Measurements from ENCODE around the gene KHDRBS1. TPM values are rescaled to one million over a fixed set of nuclear protein-coding genes. Genes with fewer than 3 reads are reported as not detected.
"Not testable (repeated sequence)": the region's sequence is repeated elsewhere in the genome, so short reads cannot be mapped to it uniquely, and the experiment has no call there.

The KHDRBS1 gene
- total RNA-seq, 1 experiment from 2014 or later: 161 TPM

DNA sequence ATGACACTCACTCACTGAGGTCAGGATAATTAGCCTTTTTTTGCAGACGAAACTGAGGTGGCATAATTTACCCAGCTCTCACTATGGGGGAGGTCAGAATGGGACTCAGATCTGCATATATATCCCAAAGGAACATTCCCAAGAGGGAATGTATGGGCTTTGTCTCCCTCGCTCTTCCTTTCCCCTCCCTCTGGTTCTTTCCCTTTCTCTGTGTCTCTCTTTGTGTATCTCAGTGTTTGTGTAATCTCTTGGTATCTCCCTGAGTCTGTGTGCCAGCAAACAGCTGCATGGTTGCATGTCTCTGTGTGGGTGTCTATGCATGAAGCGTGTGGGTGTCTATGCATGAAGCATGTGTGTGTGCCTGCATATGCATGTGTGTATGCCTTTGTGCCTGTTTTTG, 63.8 kb downstream of the KHDRBS1 start:
- POLR2A ChIA-PET (ENCODE audit: unreplicated experiment): no interaction called here
- no TSS peak for BruUV-seq (replicated peaks)
- H3K4me1 ChIP-seq (replicated peaks; ENCODE audit: insufficient read depth): peaks cover 7% of the 10 kb centered on the region; the same call in 1 of the 2 replicates

DNA sequence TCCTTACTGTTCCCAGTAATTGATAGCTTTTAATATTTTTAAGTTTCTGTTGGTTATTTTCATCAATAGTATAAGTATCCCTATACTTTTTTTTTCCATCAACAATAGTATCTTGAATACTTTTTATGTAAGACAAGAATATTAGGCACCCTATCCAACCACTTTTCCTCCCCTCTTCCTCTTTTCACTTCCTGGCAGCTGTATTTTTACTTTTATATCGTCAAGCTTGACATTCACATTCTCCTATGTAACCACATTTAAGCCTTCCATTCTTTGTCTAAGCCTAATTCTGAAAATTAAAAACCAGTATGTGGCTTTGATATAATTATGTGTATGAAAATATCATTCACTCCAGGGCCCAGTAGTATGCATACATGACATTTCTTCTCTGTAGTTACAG, 68.4 kb downstream of the KHDRBS1 start:
- intact Hi-C loops (cut with micrococcal nuclease; ENCODE audit: unreplicated experiment): no loop called here
- H3K27me3 ChIP-seq (ENCODE audit: insufficient read depth, low read depth): no peaks in the 10 kb centered on the region
- ChIA-PET CTCF (no interaction called here), POLR2A (ENCODE audit: unreplicated experiment) (no interaction called here)
- no peaks in the 10 kb centered on the region for H4K20me1 ChIP-seq (ENCODE audit: insufficient read depth)
- H3K79me2 ChIP-seq (ENCODE audit: low read depth): no peaks in the 10 kb centered on the region
- no peaks in the 10 kb centered on the region for H3K9me3 ChIP-seq (ENCODE audit: insufficient read depth, low read depth)
- no TSS peak for BruUV-seq (replicated peaks)
- TF ChIP-seq EZH2 (IDR thresholded peaks at IDR 0.05; ENCODE audit: low read depth): no peak
- TF ChIP-seq, protein P1, sequence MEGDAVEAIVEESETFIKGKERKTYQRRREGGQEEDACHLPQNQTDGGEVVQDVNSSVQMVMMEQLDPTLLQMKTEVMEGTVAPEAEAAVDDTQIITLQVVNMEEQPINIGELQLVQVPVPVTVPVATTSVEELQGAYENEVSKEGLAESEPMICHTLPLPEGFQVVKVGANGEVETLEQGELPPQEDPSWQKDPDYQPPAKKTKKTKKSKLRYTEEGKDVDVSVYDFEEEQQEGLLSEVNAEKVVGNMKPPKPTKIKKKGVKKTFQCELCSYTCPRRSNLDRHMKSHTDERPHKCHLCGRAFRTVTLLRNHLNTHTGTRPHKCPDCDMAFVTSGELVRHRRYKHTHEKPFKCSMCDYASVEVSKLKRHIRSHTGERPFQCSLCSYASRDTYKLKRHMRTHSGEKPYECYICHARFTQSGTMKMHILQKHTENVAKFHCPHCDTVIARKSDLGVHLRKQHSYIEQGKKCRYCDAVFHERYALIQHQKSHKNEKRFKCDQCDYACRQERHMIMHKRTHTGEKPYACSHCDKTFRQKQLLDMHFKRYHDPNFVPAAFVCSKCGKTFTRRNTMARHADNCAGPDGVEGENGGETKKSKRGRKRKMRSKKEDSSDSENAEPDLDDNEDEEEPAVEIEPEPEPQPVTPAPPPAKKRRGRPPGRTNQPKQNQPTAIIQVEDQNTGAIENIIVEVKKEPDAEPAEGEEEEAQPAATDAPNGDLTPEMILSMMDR (conservative IDR thresholded peaks at IDR 0.05): no peak
- H3K27ac ChIP-seq: no peak overlapping the region
- H3K9me2 ChIP-seq (ENCODE audit: insufficient read depth): no peaks in the 10 kb centered on the region
- no peak overlapping the region for H3K4me2 ChIP-seq
- H3F3A ChIP-seq (ENCODE audit: insufficient read depth, low read depth): 0 out of 2 replicates have a peak, but pooled peaks cover 5% of the 10 kb centered on the region
- no peak overlapping the region for H3K4me3 ChIP-seq
- H3K4me1 ChIP-seq (replicated peaks; ENCODE audit: insufficient read depth): no peaks in the 10 kb centered on the region
- no peak overlapping the region for H2AFZ ChIP-seq
- no peak for DNase-seq
- peaks cover 11% of the 10 kb centered on the region for H3K36me3 ChIP-seq (ENCODE audit: low read depth)

More for the DNA sequence above, 63.8 kb downstream of the KHDRBS1 start:
- Histone ChIP-seq H3K9me2 (ENCODE audit: insufficient read depth) (no peaks in the 10 kb centered on the region), H3K27me3 (ENCODE audit: insufficient read depth, low read depth) (no peaks in the 10 kb centered on the region), H3K4me3 (no peak overlapping the region), H3K79me2 (ENCODE audit: low read depth) (peaks cover 12% of the 10 kb centered on the region; the same call in 1 of the 2 replicates), H3K27ac (no peak overlapping the region), H3K4me2 (no peak overlapping the region), H4K20me1 (ENCODE audit: insufficient read depth) (peaks cover 7% of the 10 kb centered on the region; the same call in 1 of the 2 replicates), H3K9me3 (ENCODE audit: insufficient read depth, low read depth) (no peaks in the 10 kb centered on the region), H2AFZ (no peak overlapping the region), H3K36me3 (ENCODE audit: low read depth) (no peaks in the 10 kb centered on the region), H3F3A (ENCODE audit: insufficient read depth, low read depth) (peaks cover 1% of the 10 kb centered on the region; the same call in 1 of the 2 replicates)
- DNase-seq: no peak
- intact Hi-C loops (cut with micrococcal nuclease; ENCODE audit: unreplicated experiment): loop anchor here (10.0 kb wide), 1 partner anchor 97 kb away; the partner anchor contains the start of gene TXLNA
- CTCF ChIA-PET: no interaction called here
- TF ChIP-seq, protein P1 (conservative IDR thresholded peaks at IDR 0.05): no peak
- TF ChIP-seq EZH2 (IDR thresholded peaks at IDR 0.05; ENCODE audit: low read depth): no peak

DNA sequence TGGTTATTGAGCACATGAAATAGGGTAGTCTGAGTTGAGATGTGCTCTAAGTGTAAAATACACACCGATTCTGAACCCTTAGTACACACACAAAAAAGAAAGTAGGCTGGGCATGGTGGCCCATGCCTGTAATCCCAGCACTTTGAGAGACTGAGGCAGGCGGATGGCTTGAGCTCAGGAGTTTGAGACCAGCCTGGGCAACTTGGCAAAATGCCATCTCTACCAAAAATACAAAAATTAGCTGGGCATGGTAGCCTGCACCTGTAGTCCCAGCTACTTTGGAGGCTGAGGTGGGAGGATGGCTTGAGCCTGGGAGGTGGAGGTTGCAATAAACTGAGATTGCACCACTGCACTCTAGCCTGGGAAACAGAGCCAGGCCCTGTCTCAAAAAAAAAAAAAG, 72.7 kb downstream of the KHDRBS1 start:
- H3K79me2 ChIP-seq (ENCODE audit: low read depth); intact Hi-C loops (cut with micrococcal nuclease; ENCODE audit: unreplicated experiment); H2AFZ ChIP-seq; H3K4me3 ChIP-seq; CTCF ChIA-PET; H3K9me3 ChIP-seq (ENCODE audit: insufficient read depth, low read depth); DNase-seq; POLR2A ChIA-PET (ENCODE audit: unreplicated experiment); H3K4me2 ChIP-seq; BruUV-seq (replicated peaks); H3K27ac ChIP-seq; H3K4me1 ChIP-seq (replicated peaks; ENCODE audit: insufficient read depth); H3F3A ChIP-seq (ENCODE audit: insufficient read depth, low read depth); H3K27me3 ChIP-seq (ENCODE audit: insufficient read depth, low read depth); H4K20me1 ChIP-seq (ENCODE audit: insufficient read depth); H3K9me2 ChIP-seq (ENCODE audit: insufficient read depth): not testable (repeated sequence)
- H3K36me3 ChIP-seq (ENCODE audit: low read depth): peaks cover 11% of the 10 kb centered on the region

DNA sequence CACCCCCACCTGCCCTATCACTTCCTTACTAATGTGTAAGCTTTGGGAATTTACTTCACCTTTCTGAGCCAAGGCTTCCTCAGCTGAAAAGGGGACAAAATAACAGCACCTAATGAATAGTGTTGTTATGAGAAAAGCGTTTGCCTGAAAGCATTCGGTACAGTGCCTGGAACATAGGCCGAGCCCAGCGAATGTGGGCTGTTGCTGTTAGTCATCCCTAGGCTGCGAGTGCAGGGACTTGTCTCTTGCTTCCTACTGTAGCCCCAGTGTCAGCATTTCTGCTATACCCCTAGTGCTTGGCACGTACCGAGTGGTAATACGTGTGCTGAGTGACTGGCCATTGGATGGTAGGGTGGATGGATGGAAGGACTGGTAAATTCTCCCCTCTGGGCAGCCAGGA, 77.5 kb downstream of the KHDRBS1 start:
- no peak for TF ChIP-seq EZH2 (IDR thresholded peaks at IDR 0.05; ENCODE audit: low read depth)
- TF ChIP-seq, protein P1 (conservative IDR thresholded peaks at IDR 0.05): no peak
- Histone ChIP-seq H3K27me3 (ENCODE audit: insufficient read depth, low read depth) (no peaks in the 10 kb centered on the region), H4K20me1 (ENCODE audit: insufficient read depth) (no peaks in the 10 kb centered on the region), H2AFZ (no peak overlapping the region), H3K27ac (no peak overlapping the region), H3F3A (ENCODE audit: insufficient read depth, low read depth) (peaks cover 7% of the 10 kb centered on the region), H3K9me2 (ENCODE audit: insufficient read depth) (no peaks in the 10 kb centered on the region), H3K4me3 (no peak overlapping the region), H3K4me1 (replicated peaks; ENCODE audit: insufficient read depth) (no peaks in the 10 kb centered on the region), H3K36me3 (ENCODE audit: low read depth) (peaks cover 9% of the 10 kb centered on the region), H3K79me2 (ENCODE audit: low read depth) (no peaks in the 10 kb centered on the region), H3K9me3 (ENCODE audit: insufficient read depth, low read depth) (no peaks in the 10 kb centered on the region), H3K4me2 (no peak overlapping the region)
- intact Hi-C loops (cut with micrococcal nuclease; ENCODE audit: unreplicated experiment): no loop called here
- ChIA-PET CTCF (no interaction called here), POLR2A (ENCODE audit: unreplicated experiment) (no interaction called here)
- no peak for DNase-seq
- BruUV-seq (replicated peaks): no TSS peak

Data from PC-9 (cell line).